ENCODE measurements around the gene KCNQ2. TPM values are rescaled to one million over a fixed set of nuclear protein-coding genes. Genes with fewer than 3 reads are reported as not detected.

Gene KCNQ2
- total RNA-seq, 1 donor from 2014 or later, result 157 TPM

DNA sequence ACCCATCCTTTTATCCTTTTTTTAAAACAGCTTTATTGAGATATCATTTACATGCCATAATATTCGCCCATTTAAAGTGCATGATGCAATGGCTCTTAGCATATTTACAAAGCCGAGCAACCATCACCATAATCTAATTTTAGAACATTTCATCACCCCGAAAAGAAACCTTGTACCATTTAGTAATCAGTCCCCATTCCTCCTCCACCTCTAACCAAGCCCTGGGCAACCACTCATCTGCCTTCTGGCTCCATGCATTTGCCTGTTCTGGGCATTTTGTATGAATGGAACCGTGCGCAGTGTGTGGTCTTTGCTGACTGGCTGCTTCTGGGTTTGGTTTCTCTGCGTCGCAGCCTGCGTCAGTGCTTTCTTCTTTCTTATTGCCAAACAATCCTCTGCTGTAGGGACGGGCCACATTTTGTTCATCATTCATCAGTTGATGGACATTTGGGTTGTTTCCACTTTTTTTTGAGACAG is 36.7 kb upstream of the KCNQ2 start:
- peaks cover under 1% of the 10 kb centered on the region for H3K4me1 Mint-ChIP-seq
- DNase-seq (ENCODE audit: low read depth, low spot score), result no peak
- H3K36me3 Mint-ChIP-seq (ENCODE audit: low read depth), result peaks cover under 1% of the 10 kb centered on the region
- H3K9me3 Mint-ChIP-seq, result peaks cover 4% of the 10 kb centered on the region
- no peak overlapping the region for H3K4me3 Mint-ChIP-seq
- TF ChIP-seq, protein P1, sequence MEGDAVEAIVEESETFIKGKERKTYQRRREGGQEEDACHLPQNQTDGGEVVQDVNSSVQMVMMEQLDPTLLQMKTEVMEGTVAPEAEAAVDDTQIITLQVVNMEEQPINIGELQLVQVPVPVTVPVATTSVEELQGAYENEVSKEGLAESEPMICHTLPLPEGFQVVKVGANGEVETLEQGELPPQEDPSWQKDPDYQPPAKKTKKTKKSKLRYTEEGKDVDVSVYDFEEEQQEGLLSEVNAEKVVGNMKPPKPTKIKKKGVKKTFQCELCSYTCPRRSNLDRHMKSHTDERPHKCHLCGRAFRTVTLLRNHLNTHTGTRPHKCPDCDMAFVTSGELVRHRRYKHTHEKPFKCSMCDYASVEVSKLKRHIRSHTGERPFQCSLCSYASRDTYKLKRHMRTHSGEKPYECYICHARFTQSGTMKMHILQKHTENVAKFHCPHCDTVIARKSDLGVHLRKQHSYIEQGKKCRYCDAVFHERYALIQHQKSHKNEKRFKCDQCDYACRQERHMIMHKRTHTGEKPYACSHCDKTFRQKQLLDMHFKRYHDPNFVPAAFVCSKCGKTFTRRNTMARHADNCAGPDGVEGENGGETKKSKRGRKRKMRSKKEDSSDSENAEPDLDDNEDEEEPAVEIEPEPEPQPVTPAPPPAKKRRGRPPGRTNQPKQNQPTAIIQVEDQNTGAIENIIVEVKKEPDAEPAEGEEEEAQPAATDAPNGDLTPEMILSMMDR (conservative IDR thresholded peaks at IDR 0.05), result no peak
- no peak overlapping the region for H3K27ac Mint-ChIP-seq (ENCODE audit: unreplicated experiment)
- peaks cover 46% of the 10 kb centered on the region for H3K27me3 Mint-ChIP-seq (ENCODE audit: low read depth)

DNA sequence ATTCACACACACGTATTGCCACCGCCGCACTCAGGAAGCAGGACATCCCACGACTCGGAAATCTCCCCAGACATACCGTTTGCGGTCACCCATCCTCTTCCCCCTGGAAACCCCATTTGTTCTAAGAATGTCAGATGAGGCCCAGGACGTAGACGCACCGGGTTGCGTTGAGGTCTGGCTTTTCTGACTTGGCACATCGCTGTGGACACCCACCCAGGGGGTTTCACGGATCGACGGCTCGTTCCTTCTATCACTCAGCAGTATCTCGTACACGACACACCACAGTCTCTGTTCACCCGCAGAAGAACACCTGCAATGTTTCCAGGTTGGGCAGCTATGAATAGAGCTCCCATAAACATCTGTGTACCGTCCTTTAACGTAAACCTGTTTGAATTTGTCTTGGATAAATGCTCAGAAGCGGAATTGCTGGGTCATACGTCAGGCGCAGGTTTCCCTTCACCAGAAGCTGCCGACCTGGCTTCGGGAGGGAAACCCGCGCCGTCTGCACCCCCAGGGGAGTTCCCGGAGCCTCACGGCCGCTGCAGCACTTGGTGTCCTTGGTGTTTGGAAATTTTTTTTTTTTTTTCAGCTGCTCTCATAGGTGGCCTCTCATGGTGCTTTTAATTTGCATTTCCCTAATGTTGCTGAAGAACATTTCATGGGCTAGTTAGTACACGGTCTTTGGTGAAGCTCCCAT is 35.8 kb upstream of the KCNQ2 start:
- Mint-ChIP-seq H3K9me3 (peaks cover 1% of the 10 kb centered on the region), H3K27ac (ENCODE audit: unreplicated experiment) (no peak overlapping the region), H3K27me3 (ENCODE audit: low read depth) (peaks cover 49% of the 10 kb centered on the region), H3K36me3 (ENCODE audit: low read depth) (peaks cover 2% of the 10 kb centered on the region), H3K4me1 (peaks cover 5% of the 10 kb centered on the region), H3K4me3 (no peak overlapping the region)
- DNase-seq (ENCODE audit: low read depth, low spot score), result no peak
- TF ChIP-seq, protein P1 (conservative IDR thresholded peaks at IDR 0.05), result no peak

DNA sequence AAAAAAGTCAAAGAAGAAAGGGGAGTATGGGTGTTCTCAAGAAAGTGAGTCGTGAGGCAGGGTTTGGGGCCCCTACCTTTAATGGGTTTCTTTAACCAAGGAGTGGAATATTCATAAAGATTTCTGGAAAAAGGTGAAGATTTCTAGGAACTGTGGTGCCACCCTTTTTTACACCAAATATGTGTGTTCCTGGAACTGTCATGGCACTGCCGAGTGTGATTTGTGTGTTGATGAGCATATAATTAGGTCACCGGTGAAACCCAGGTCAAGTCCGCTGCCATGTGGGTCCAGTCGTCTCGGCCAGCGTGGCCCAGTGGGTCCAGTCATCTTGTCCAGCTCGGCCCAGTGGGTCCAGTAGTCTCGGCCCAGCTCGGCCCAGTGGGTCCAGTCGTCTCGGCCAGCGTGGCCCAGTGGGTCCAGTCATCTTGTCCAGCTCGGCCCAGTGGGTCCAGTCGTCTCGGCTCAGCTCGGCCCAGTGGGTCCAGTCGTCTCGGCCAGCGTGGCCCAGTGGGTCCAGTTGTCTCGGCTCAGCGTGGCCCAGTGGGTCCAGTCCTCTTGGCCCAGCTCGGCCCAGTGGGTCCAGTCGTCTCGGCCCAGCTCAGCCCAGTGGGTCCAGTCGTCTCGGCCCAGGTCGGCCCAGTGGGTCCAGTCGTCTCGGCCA is 34.8 kb upstream of the KCNQ2 start:
- H3K27ac Mint-ChIP-seq (ENCODE audit: unreplicated experiment), result no peak overlapping the region
- peaks cover 5% of the 10 kb centered on the region for H3K4me1 Mint-ChIP-seq
- TF ChIP-seq, protein P1 (conservative IDR thresholded peaks at IDR 0.05), result no peak
- no peaks in the 10 kb centered on the region for H3K9me3 Mint-ChIP-seq
- peaks cover 2% of the 10 kb centered on the region for H3K36me3 Mint-ChIP-seq (ENCODE audit: low read depth)
- DNase-seq (ENCODE audit: low read depth, low spot score), result no peak
- peaks cover 40% of the 10 kb centered on the region for H3K27me3 Mint-ChIP-seq (ENCODE audit: low read depth)
- H3K4me3 Mint-ChIP-seq, result no peak overlapping the region

DNA sequence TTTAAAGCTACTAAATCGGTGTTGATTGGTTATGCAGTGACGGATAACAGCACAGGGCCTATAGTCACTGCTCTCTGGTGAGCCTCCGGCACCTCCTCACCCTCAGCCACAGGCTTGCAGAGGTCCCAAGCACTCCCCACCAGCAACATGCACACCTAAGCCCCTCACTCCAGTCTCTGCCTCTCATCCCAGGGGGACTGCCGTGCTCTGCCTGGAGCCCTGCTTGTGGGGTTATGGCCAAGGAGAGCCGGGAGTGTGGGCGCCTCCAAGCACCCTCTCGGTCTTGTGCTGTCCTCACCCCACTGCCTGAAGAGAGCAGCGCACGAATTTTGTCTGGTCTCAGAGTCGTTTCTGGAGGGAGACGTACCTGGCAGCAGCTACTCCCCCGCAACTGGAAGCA is 33.3 kb upstream of the KCNQ2 start:
- Mint-ChIP-seq H3K9me3 (no peaks in the 10 kb centered on the region), H3K27ac (ENCODE audit: unreplicated experiment) (no peak overlapping the region), H3K4me3 (no peak overlapping the region), H3K36me3 (ENCODE audit: low read depth) (peaks cover 2% of the 10 kb centered on the region), H3K27me3 (ENCODE audit: low read depth) (peaks cover 43% of the 10 kb centered on the region), H3K4me1 (peaks cover 5% of the 10 kb centered on the region)
- no peak for DNase-seq (ENCODE audit: low read depth, low spot score)
- TF ChIP-seq, protein P1 (conservative IDR thresholded peaks at IDR 0.05), result no peak

DNA sequence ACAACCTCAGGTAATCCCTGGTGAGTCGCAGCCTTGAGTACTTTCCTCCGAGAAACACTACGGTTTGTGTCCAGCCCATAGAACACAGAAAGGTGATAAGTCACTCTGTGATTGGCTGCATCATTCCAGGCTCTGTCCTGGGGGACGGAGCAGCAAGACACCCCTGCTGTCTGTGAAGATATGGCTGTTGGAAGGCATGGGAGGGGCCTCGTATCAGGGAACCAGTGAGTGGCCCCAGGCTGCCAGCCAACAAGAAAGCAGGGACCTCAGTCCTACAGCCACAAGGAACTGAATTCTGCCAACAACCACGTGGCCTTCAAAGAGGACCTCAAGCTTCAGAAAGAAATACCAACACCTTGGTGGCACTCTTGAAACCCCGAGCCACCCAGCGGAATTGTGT is 32.8 kb upstream of the KCNQ2 start:
- H3K36me3 Mint-ChIP-seq (ENCODE audit: low read depth), result peaks cover 2% of the 10 kb centered on the region

More for the DNA sequence above, 32.8 kb upstream of the KCNQ2 start:
- Mint-ChIP-seq H3K27ac (ENCODE audit: unreplicated experiment) (no peak overlapping the region), H3K9me3 (no peaks in the 10 kb centered on the region), H3K4me1 (peaks cover 5% of the 10 kb centered on the region), H3K27me3 (ENCODE audit: low read depth) (peaks cover 41% of the 10 kb centered on the region), H3K4me3 (no peak overlapping the region)
- TF ChIP-seq, protein P1 (conservative IDR thresholded peaks at IDR 0.05), result no peak
- no peak for DNase-seq (ENCODE audit: low read depth, low spot score)
